ENCODE data around the gene USB1.
"Not testable (repeated sequence)": the region's sequence is repeated elsewhere in the genome, so short reads cannot be mapped to it uniquely, and the experiment has no call there.

Gene USB1

DNA sequence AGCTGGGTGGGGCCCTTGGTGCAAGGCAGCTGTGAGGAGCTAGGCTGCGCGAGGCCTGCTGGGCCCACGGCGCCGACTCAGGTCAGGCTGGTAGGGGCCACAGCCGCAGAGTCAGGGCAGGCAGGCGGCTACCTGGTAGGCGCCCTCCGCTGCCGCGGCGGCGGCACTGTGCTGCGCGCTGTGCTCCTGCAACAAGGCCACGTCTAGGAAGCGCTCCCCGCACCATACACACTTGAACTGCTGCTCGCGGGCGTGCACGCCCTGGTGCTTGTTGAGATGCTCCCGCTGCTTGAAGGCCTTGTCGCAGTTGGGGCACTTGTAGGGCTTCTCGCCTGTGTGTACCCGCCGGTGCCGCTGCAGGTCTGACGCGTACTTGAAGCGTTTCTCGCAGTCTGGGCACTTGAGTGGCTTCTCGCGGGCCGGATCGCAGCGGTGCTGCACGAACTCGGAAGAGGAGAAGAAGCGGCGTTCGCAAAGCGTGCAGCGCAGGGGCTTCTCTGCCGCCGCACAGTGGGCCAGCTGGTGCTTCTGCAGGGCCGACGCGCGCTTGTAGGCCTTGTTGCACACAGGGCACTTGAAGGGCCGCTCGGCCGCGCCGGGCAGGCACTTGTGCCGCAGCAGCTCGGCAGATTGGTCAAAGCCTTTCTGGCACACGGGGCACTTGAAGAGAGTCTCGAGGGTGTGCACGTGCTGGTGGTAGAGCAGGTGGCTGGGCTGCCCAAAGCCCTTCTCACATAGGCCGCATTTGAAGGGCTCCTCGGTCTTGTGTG, 4.6 kb upstream of the USB1 start:
- no peak for DNase-seq

DNA sequence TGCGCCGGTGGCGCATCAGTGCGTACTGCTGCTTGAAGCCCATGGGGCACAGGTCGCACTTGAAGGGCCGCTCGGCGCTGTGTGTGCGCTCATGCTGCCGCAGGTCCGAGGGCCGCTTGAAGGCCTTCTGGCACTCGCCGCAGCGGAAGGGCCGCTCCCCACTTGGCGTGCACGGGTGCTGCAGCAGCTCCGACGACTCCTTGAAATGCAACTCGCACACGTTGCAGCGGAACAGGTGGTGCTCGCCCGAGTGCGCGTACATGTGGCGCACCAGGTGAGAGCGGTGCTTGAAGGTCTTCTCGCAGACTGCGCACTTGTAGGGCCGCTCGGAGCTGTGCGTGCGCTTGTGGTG, 4.1 kb upstream of the USB1 start:
- DNase-seq = no peak

DNA sequence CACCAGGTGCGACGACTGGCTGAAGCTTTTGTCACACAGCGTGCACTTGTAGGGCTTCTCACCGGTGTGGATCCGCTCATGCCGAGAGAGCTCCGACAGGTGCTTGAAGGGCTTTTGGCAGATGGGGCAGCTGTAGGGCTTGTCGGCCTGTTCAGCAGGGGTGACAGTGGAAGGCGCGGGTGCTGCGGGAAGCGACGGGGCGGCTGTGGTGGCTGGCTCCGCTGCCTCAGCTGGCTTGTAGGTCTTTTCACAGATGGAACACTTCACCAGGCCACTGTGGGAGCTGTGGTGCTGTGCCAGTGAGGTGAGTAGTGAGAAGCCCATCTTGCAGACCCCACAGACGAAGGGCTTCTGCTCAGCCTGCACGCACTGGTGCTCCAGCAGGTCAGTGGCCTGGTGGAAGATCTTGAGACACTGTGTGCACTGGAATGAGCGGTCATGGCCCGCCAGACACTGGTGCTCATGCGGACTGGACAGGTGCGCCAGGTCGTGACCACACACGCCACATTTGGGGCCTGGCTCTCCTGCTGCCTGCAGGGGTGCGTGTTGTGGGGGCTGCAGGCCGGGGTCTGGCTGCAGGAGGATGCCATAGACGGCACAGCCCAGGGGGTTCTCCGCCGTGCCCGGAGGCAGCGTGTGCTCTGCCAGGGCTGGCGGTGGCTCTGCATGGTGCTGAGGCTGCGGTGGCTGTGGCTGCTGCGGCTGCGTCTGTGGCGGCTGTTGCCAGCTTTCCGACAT, 3.5 kb upstream of the USB1 start:
- DNase-seq = no peak

DNA sequence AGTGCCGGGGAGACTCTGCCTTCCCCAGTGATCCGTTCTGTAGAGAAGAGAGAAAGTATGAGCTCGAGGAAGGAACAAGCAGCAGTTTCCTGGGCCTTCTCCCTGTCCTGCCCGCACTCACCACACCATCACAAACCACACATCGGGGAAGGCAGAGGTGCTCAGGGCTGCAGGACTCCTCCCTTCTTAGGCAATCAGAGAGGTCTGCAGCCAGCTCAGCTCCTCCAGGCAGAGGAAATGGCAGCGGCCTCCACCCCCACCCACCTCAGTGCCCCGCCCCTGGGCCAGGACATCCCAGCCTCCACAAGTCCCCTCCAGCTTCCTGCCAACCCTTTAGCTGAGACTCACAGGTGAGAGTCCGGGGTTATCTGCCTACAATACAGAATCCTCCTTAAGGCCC, 2.7 kb upstream of the USB1 start:
- DNase-seq = no peak

DNA sequence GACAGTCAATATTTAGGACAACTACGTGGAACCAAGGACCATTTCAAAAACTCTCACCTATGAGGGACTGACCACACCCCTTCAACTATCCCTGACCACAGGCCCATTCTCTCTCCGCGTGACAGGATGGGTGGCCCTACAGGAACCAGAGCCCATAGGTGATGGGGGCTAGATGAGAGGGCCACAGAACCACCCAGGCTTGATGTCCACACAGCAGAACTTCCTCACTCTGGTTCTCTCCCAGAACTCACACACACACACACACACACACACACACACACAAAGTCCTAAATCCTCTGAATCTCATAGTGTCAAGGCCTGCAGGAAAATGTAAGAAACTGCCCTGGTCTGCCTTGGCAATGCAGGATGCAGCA, 2.2 kb upstream of the USB1 start:
- DNase-seq = no peak

DNA sequence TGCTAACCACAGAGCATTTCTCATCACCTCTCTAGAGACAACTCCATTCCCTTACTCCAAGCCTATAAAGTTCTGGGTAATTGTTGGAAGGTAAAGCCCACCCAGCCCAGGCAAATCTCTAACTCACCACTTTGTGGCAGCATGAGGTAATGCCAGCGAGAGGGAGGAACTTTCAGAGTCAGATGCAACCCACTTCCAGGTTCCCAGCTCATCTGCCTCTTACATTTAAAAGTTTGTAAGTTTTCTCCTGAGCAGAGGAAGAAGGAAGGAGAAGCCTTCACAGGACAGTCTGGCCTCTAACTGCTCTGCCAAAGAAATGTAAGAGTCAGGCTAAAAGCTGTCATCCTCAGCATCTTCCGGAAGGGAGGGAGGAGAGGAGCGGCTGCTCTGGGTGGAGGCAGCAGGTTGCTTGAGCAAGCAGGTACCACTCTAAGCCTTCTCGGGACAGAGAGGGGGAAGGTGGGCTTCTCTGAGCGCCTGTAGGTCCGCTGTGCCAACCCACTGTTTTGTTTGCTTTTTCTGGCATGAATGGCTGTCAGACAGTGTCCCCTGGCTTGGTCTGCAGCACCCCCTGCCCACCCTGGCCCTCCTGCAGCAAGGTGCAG, 1.7 kb upstream of the USB1 start:
- no peak for DNase-seq

DNA sequence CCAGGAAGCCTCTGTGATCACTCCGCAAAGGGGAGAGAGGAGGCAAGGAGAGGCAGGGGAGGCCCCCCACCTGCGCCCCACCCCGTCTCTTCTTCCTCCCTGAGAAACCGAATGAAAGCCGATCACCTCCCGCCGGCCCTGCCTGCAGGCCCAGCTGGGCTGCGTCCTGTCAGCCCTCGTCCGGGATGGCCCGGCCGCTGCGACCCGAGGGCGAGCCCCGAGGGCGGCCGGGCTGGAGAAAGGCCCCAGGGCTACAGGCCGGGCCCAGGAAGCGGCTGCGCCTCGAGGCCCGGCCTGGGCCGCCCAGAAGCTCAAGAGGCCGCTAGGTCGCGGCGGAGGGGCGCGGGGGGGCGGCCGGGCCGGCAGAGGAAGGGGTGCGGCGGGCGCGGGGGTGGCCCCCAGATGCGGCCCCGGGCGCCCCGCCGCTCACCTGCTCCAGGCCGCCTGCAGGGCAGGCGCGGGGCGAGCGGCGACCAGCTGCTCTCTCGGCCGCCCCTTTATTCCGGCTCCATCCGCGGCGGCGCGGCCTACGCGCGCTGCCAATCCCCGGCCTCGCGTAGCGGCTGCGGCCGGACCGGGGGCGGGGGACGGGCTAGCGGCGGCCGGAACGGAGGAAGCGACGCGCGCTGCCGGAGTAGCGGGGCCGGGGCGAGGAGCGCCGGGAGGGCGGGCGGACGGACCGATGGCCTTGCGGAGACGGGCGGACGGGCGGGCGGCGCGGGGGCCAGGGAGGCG, 1.1 kb upstream of the USB1 start, which contains the start of gene ZNF319:
Gene ZNF319, minus strand, starts transcription at position 702 of the 735 bp plus-strand sequence. CDS start 2,407 bp downstream, outside the sequence.
- no peak for DNase-seq

DNA sequence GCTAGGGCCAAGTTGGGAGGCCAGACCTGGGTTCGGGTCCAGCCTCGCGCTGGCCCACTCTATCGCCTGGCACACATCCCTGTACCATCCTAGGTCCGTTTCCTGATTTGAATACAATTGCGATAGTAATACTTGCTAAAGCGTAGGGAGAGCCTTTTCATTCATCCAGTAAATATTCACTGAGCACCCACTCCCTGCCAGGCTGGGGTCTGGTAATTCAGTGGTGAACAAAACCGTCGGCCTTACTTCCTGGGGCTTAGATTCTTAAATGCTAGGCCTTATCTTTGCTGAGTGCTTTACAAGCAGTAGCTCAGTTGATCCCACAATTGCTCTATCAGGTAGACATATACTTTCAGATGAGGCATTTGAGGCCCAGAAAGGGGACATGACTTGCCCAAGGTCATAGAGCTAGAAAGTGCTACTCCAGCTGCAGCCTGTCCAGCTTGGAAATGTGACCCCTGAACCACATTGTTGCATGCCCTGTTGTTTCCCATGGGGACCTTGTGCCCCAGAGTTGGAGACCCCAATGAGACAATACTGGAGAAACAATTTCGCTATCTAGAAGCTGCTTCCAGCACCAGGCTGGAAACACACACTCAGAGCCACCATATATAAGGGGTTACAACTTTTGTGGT, 691 bp downstream of the USB1 start:
- no peak for DNase-seq

DNA sequence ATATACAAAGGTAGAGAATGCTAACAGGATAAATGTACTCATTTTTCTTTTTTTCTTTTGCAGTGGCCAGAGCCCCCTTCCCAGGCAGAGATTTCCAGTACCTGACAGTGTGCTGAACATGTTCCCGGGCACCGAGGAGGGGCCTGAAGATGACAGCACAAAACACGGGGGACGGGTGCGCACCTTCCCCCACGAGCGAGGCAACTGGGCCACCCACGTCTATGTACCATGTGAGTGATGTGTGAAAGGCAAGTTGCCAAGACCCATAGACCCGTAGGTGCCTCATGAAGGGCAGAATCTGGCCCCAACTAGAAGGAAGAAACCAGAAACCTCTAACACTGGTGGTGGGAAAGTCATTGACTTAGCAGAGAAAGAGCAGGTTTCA, 1.2 kb downstream of the USB1 start:
- no peak for DNase-seq

DNA sequence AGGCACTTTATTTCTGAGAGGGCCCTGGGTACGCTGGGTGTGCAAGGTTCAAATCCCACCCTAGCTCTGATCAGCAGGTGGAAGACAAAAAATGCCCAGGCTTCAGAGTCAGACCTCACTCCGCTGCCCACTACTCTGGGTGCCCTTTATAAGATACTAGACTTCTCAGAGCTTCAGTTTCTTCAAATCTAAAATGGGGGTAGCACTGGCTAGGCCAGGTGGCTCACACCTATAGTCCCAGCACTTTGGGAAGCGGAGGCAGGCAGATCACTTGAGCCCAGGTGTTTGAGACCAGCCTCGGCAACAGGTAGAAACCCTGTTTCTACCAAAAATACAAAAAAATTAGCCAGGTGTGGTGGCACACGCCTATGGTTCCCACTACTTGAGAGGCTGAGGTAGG, 1.7 kb downstream of the USB1 start:
- no peak for DNase-seq

DNA sequence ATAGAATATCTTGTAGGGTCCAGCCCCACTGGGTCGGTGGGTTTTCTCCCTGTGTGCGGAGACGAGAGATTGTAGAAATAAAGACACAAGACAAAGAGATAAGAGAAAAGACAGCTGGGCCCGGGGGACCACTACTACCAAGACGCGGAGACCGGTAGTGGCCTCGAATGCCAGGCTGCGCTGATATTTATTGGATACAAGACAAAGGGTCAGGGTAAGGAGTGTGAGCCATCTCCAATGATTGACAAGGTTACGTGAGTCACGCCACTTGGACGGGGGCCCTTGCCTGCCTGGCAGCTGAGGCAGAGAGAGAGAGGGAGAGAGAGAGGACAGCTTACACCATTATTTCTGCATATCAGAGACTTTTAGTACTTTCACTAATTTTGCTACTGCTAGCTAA, 3.5 kb downstream of the USB1 start:
- DNase-seq = not testable (repeated sequence)

DNA sequence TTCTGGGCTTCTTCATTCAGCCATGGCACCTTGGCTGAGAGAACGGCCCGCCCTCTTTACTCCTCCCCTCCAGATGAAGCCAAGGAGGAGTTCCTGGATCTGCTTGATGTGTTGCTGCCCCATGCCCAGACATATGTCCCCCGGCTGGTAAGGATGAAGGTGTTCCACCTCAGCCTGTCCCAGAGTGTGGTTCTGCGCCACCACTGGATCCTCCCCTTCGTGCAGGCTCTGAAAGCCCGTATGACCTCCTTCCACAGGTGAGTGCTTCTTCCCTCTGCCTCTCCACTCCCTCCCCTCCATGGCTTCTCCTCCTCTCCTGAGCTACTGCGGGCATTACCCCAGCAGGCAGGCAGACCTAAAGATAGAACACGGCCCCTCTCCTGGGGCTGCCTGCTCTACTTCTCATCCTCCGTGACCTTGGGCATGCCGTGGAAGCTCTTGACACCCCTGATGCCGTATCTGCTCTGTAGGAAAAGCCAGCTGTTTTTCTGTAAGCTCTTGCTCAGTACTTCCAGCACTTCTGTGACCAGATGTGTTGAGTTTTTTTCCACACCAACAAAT, 8.7 kb downstream of the USB1 start:
- no peak for DNase-seq

DNA sequence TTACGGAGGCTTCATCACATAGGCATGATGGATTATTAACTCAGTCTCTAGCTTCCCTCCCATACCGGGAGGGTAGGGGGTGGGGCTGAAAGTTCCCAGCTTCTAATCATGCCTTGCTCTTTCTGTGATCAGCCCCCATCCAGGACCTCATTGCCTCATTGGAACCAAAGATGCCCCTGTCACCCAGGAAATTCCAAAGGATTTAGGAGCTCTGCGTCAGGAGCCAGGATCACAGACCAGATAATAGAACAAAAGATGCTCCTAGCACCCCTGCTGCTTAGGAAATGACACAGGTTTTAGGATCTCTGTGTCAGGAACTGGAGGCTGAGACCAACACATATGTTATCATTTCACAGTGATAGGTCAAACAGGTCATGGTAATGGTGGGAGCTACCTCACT, 9.7 kb downstream of the USB1 start:
- no peak for DNase-seq

DNA sequence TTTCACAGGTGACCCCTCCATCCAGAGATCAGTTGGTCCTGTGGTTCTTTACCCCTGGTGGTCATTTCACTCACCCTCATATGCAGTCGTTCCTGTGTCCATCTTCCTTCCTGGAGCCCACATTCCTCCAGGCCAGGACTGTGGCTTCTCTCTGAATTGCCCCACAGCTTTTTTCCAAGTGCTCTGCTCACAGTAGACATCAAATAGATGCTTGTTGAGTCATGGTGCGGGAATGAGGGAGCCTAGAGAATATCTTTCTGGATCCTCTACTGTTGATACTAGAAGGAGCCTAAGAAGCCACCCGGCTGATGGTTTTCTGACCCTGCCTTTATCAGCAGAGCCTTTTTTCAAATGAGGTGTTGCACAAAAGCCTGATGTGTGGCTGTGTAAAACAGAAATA, 10.4 kb downstream of the USB1 start:
- DNase-seq = no peak

DNA sequence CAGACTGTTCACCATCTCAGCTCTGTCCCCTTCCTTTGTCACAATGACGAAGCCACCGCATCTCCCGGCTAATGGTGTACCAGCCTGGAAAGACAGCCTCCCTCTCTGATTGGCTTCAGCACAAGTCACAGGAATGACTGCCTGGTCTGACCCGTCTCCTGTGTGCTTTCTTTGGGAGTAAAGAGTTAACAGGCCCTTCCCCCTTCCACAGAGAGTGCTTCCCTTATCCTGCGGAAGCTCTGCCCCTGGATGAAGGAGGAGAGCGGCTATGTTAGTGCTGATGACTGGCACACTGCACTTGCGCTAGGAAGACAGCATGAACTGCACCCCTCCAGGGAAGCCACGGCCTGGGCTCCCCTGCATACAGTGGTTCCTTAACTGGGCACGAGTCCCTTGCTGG, 11.3 kb downstream of the USB1 start:
- no peak for DNase-seq

DNA sequence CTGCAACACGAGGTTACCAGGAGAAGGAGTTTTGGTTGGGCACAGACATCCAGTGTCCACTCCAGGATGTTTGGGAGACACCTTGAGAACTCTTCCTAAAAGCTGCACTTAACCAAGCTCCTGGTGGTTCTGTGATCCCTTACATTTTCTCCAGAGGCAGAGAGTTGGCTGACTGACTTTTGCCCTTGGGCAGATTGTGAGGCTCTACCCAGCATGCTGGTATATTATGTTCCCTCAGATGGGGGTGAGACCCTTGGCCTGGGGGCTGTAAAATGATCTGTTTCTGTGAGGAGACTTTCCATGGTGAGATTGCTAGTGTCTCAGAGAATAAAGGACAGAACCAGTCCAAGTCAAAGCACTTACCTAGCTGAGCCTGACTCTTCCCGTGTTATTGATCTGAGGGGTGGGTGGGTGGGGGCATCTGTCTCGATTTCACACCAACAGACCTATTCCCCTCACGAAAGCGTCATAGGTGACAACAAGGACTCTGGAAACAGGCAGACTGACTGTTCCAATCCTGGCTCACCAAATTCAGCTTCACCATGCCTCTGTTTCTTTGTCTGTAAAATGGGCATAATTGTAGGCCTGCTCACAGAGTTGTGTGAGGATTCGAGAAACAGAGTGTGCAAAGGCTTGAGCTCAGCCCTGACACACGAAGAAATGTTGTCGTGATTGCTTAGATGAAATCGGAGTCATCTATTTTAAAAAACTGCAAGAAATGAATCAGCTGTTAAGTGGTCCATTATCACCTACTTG, 12.2 kb downstream of the USB1 start:
- DNase-seq = no peak

DNA sequence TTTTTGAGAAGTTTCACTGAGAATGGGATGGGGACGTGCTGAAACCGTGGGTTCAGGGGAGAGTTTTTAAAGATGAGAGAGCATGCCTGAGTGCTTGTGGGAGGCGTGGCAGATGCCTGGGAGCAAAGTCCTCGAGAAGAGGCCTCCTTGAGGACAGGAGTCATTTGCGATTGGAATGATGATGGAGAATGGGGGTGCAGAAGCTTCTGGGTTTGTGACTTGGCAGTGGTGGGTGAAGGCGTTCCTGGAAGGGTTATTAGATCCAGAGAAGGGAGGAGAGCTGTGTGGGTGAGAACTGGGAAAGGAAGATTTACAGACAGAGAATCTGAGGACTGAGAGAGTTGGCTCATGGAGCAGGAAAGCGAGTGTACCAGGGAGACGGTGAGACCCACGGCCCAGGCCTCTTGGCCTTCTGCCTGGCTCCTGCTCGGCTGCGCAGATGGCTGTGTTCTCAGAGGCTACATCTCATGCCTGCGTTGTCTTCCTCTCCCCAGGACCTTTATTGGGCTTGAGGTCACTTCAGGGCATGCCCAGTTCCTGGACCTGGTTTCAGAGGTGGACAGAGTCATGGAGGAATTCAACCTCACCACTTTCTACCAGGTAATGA, 15.7 kb downstream of the USB1 start:
- DNase-seq = no peak

DNA sequence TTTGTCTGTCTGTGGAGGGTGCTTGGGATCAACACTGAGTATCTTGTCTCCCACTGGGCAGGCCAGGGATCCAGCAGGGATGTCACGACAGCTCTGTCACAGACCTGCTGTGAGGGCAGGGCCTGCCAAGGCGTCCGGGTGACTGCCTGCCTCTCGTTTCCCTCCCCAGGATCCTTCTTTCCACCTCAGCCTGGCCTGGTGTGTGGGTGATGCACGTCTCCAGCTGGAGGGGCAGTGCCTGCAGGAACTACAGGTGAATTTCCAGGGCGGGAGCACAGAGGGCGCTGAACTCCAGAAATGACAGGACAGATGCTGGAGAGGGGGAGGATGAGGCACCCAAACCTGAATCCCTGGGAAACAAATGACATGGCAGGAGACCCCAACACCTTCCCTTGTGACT, 17.6 kb downstream of the USB1 start:
- DNase-seq = no peak

DNA sequence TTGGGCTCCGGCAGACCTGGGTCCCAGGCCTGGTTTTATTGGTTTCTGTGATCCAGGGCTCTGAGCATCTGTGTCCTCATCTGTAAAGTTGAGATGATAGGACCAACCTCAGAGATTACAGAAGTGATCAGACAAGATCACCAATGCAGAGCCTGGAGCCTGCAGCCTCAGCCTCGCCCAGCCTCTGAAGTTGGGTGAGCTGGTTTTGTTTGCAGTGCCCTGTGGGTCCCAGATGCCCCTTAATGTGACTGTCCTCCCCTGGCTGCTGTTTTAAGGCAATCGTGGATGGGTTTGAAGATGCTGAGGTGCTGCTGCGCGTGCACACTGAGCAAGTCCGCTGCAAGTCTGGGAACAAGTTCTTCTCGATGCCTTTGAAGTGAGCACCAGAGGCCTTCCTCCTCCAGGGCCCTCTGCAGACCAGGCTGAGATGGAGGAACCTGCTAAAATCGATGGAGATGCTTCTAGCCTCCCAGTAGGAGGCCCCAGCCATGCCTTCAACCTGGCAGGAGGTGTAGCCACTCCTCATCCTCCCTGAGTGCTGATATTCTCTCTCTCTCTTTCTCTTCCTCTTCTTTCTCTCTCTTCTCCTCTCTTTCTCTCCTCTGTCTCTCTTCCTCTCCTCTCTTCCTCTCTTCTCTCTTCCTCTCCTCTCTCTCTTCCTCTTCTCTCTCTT, 18.8 kb downstream of the USB1 start:
- no peak for DNase-seq

DNA sequence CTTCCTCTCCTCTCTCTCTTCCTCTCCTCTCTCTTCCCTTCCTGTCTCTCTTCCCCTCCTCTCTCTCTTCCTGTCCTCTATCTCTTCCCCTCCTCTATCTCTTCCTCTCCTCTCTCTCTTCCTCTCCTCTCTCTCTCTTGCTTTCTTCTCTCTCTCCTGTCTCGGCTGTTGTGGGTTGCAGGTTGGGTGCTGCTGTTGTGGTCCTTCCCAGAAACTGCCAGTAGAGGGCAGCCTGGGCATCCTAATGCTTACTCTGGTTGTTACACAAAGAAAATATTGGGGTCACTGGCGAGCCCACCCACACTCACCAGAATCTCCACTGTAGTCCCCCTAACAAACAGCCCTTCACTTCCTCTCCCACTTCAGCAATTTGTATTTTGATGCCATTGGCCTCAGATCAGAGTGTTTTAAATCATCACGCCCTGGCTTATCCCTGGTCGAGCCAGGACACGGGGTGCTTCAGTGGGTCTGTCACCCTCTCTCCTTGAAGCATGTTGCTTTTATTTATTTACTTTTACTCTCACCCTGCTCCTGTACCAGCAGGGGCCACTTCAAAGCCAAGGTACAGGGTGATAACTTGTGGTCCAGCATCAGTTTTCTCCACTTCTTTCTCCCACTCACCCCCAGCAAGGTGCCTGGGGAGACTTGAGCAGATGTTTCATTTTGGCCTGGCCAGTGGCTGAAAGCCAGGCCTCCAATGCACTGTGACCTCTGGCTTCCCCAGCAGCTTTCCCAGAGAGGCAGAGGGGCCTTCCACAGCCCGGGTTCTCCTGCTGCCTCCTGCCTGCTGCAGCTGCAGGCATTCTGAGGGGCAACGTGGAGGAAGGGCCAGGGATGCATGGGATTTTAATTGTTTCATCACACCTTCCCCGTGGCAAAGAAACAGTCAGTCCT, 19.7 kb downstream of the USB1 start:
- DNase-seq = no peak

Measured in NCI-H187 treated with DMSO at 0.1 percent for 48 hours (cell line).